HG03135 (cell line): ENCODE results near the gene FOXK2.

Source experiments
- ATAC-seq: cut with Tn5 transposase; IDR thresholded peaks from one replicate; pipeline ENCODE4 v1.9.1; 2021; ENCODE audit warnings: mild to moderate bottlenecking, moderate library complexity; ENCODE audit not compliant: unreplicated experiment

FOXK2 gene

GRCh38 chr17:82587234-82588086, 67.9 kb downstream of the FOXK2 start:
- ATAC-seq: no peak

- no peak for ATAC-seq
Observed at GRCh38 chr17:82588266-82589175, 69.0 kb downstream of the FOXK2 start.

GRCh38 chr17:82589851-82590180, 70.3 kb downstream of the FOXK2 start:
- ATAC-seq: no peak

GRCh38 chr17:82590216-82590615, 70.7 kb downstream of the FOXK2 start:
- ATAC-seq: no peak

- ATAC-seq: no peak
Observed at GRCh38 chr17:82590881-82591539, 71.5 kb downstream of the FOXK2 start.

GRCh38 chr17:82592289-82592766, 72.8 kb downstream of the FOXK2 start:
- ATAC-seq: no peak

- no peak for ATAC-seq
Observed at GRCh38 chr17:82592767-82593589, 73.4 kb downstream of the FOXK2 start.

- no peak for ATAC-seq
Observed at GRCh38 chr17:82593590-82594087, 74.1 kb downstream of the FOXK2 start.

GRCh38 chr17:82594571-82594970, 75.0 kb downstream of the FOXK2 start:
- no peak for ATAC-seq

GRCh38 chr17:82595893-82596292, 76.4 kb downstream of the FOXK2 start:
- ATAC-seq: no peak

- ATAC-seq: no peak
Observed at GRCh38 chr17:82596296-82596695, 76.8 kb downstream of the FOXK2 start.

- ATAC-seq: no peak
Observed at GRCh38 chr17:82596837-82597672, 77.5 kb downstream of the FOXK2 start.

- ATAC-seq: no peak
Observed at GRCh38 chr17:82598256-82599119, 79.0 kb downstream of the FOXK2 start.

GRCh38 chr17:82599674-82600661, 80.4 kb downstream of the FOXK2 start:
- no peak for ATAC-seq

- ATAC-seq: no peak
Observed at GRCh38 chr17:82600731-82601446, 81.4 kb downstream of the FOXK2 start.

GRCh38 chr17:82601447-82602000, 82.0 kb downstream of the FOXK2 start:
- no peak for ATAC-seq
